Neural cell (in vitro differentiated cells): Measurements from ENCODE around the gene SOCS4. TPM values are rescaled to one million over a fixed set of nuclear protein-coding genes. Genes with fewer than 3 reads are reported as not detected.

Experiments used
- H2AFZ ChIP-seq: fragments of 200-600, 300-800 bp; sonication (generic), shearing (Covaris generic); 2 replicates; pipeline ENCODE4 v1.6.0; 2014; ENCODE audit warnings: low read depth, mild to moderate bottlenecking, antibody characterized with exemption, low read length, moderate library complexity
- H3F3A ChIP-seq: fragments of 200-600 bp; shearing (Covaris generic); 2 replicates; pipeline ENCODE4 v1.6.1; 2016; ENCODE audit warnings: mild to moderate bottlenecking, moderate library complexity, mixed read lengths, antibody characterized with exemption, low read length; ENCODE audit not compliant: insufficient read depth, poor library complexity, severe bottlenecking
- H3K27ac ChIP-seq: fragments of 200-600, 300-800 bp; sonication (generic), shearing (Covaris generic); 2 replicates; pipeline ENCODE4 v1.5.1; 2014; ENCODE audit warnings: mild to moderate bottlenecking, low read length, moderate library complexity
- H3K27me3 ChIP-seq: fragments of 300-800, 200-600 bp; sonication (generic), shearing (Covaris generic); 2 replicates; pipeline ENCODE4 v1.6.0; 2014; ENCODE audit warnings: mild to moderate bottlenecking, low read depth, low read length, moderate library complexity; ENCODE audit not compliant: insufficient read depth
- H3K36me3 ChIP-seq: fragments of 300-800, 200-600 bp; sonication (generic), shearing (Covaris generic); 2 replicates; pipeline ENCODE4 v1.5.1; 2014; ENCODE audit warnings: mild to moderate bottlenecking, antibody characterized with exemption, low read length, moderate library complexity; ENCODE audit not compliant: insufficient read depth
- H3K4me2 ChIP-seq: fragments of 300-800, 200-600 bp; sonication (generic), shearing (Covaris generic); 2 replicates; pipeline ENCODE4 v1.6.0; 2014; ENCODE audit warnings: mild to moderate bottlenecking, low read length
- H3K4me3 ChIP-seq: fragments of 300-800, 200-600 bp; sonication (generic), shearing (Covaris generic); 2 replicates; pipeline ENCODE4 v1.5.1; 2014; ENCODE audit warnings: mild to moderate bottlenecking, low read length, moderate library complexity
- H3K79me2 ChIP-seq: fragments of 200-600 bp; shearing (Covaris generic); replicated peaks from 2 replicates; pipeline ENCODE4 v1.6.0; 2014; ENCODE audit warnings: mild to moderate bottlenecking, low read length, moderate library complexity; ENCODE audit not compliant: insufficient read depth
- H3K9ac ChIP-seq: fragments of 300-800, 200-600 bp; sonication (generic), shearing (Covaris generic); 2 replicates; pipeline ENCODE4 v1.6.1; 2016; ENCODE audit warnings: mild to moderate bottlenecking, low read length, mixed read lengths
- H3K9me2 ChIP-seq: fragments of 200-600 bp; shearing (Covaris generic); 2 replicates; pipeline ENCODE4 v1.6.1; 2016; ENCODE audit warnings: mild to moderate bottlenecking, low read length, mixed read lengths; ENCODE audit not compliant: insufficient read depth
- H3K9me3 ChIP-seq: fragments of 200-600, 300-800 bp; sonication (generic), shearing (Covaris generic); 2 replicates; pipeline ENCODE4 v1.6.1; 2016; ENCODE audit warnings: mild to moderate bottlenecking, mixed run types, low read length, moderate library complexity, mixed read lengths
- H4K20me1 ChIP-seq: fragments of 200-600 bp; shearing (Covaris generic); 2 replicates; pipeline ENCODE4 v1.6.1; 2016; ENCODE audit warnings: mild to moderate bottlenecking, mixed run types; ENCODE audit not compliant: insufficient read depth
- CTCF ChIP-seq: fragments of 450-650 bp; IDR thresholded peaks from 2 replicates; pipeline ENCODE4 v1.5.1; 2014; ENCODE audit warnings: antibody characterized with exemption, mild to moderate bottlenecking, moderate library complexity; ENCODE audit not compliant: poor library complexity, severe bottlenecking
- EP300 ChIP-seq: fragments of 450-650 bp; conservative IDR thresholded peaks from 2 replicates; pipeline ENCODE4 v1.6.1; 2014; ENCODE audit warnings: antibody characterized with exemption, mild to moderate bottlenecking, moderate library complexity; ENCODE audit not compliant: poor library complexity, severe bottlenecking
- EZH2 ChIP-seq: fragments of 200-600, 300-800 bp; shearing (Covaris generic), sonication (generic); IDR thresholded peaks from 2 replicates; pipeline ENCODE4 v1.6.1; 2014; ENCODE audit warnings: antibody characterized with exemption, low read length, borderline replicate concordance, mild to moderate bottlenecking; ENCODE audit not compliant: insufficient read depth, poor library complexity, severe bottlenecking
- MXI1 ChIP-seq: fragments of 450-650 bp; conservative IDR thresholded peaks from 2 replicates; pipeline ENCODE4 v1.6.1; 2014; ENCODE audit warnings: antibody characterized with exemption, mild to moderate bottlenecking; ENCODE audit not compliant: poor library complexity, severe bottlenecking
- POLR2AphosphoS5 ChIP-seq: IDR thresholded peaks from 2 replicates; pipeline ENCODE4 v1.6.1; 2012
- RAD21 ChIP-seq: fragments of 450-650 bp; conservative IDR thresholded peaks from 2 replicates; pipeline ENCODE4 v1.6.1; 2014; ENCODE audit warnings: antibody characterized with exemption, mild to moderate bottlenecking, moderate library complexity
- REST ChIP-seq: IDR thresholded peaks from 2 replicates; pipeline ENCODE4 v1.6.1; 2012; ENCODE audit warnings: borderline replicate concordance
- SMC3 ChIP-seq: fragments of 450-650 bp; conservative IDR thresholded peaks from 2 replicates; pipeline ENCODE4 v1.6.1; 2014; ENCODE audit warnings: antibody characterized with exemption, mild to moderate bottlenecking, moderate library complexity; ENCODE audit not compliant: poor library complexity
- TAF1 ChIP-seq: IDR thresholded peaks from 2 replicates; pipeline ENCODE4 v1.6.1; 2012; ENCODE audit warnings: low read depth
- polyA plus RNA-seq: library from polyadenylated mRNA; depleted of rRNA; stranded (reverse); fragments of >200 nt; gene quantifications from 2 replicates; pipeline ENCODE4 v1.2.3, GENCODE V29; 2014

SOCS4 gene
- polyA plus RNA-seq, 1 donor from 2014 or later = 27.3 TPM

- Histone ChIP-seq H3K79me2 (no peaks in the 10 kb centered on the region), H3K9me3 (no peaks in the 10 kb centered on the region), H3K4me3 (no peak overlapping the region), H3K36me3 (no peaks in the 10 kb centered on the region), H3K27me3 (no peaks in the 10 kb centered on the region), H2AFZ (no peak overlapping the region), H3F3A (no peaks in the 10 kb centered on the region), H3K9me2 (no peaks in the 10 kb centered on the region), H3K4me2 (no peak overlapping the region), H3K27ac (no peak overlapping the region), H3K9ac (no peak overlapping the region), H4K20me1 (no peaks in the 10 kb centered on the region)
- TF ChIP-seq EP300 (no peak), RAD21 (no peak), REST (no peak)
Observed at GRCh38 chr14:55084401-55085059, 57.5 kb downstream of the SOCS4 start.

- no peaks in the 10 kb centered on the region for H3K36me3 ChIP-seq
- H3K27me3 ChIP-seq = no peaks in the 10 kb centered on the region
- H3K9me2 ChIP-seq = no peaks in the 10 kb centered on the region
- H2AFZ ChIP-seq = no peak overlapping the region
- no peaks in the 10 kb centered on the region for H3K79me2 ChIP-seq
- H4K20me1 ChIP-seq = no peaks in the 10 kb centered on the region
- no peak overlapping the region for H3K9ac ChIP-seq
- H3F3A ChIP-seq = no peaks in the 10 kb centered on the region
- no peak overlapping the region for H3K27ac ChIP-seq
- no peaks in the 10 kb centered on the region for H3K9me3 ChIP-seq
- no peak for TF ChIP-seq EZH2
- TF ChIP-seq EP300 = no peak
- H3K4me2 ChIP-seq = no peak overlapping the region
- H3K4me3 ChIP-seq = no peak overlapping the region
Observed at GRCh38 chr14:55085060-55085660, 58.1 kb downstream of the SOCS4 start.

- H3K36me3 ChIP-seq = no peaks in the 10 kb centered on the region
- H3K27me3 ChIP-seq = no peaks in the 10 kb centered on the region
- no peak overlapping the region for H3K4me3 ChIP-seq
- H4K20me1 ChIP-seq = no peaks in the 10 kb centered on the region
- no peaks in the 10 kb centered on the region for H3F3A ChIP-seq
- no peak overlapping the region for H3K4me2 ChIP-seq
- H3K9ac ChIP-seq = no peak overlapping the region
- TF ChIP-seq REST = no peak
- TF ChIP-seq RAD21 = no peak
- TF ChIP-seq EZH2 = no peak
- TF ChIP-seq TAF1 = no peak
- TF ChIP-seq EP300 = no peak
- no peak for TF ChIP-seq SMC3
- TF ChIP-seq CTCF = no peak
- TF ChIP-seq MXI1 = no peak
- no peak for TF ChIP-seq POLR2AphosphoS5
- H2AFZ ChIP-seq = no peak overlapping the region
- H3K9me2 ChIP-seq = no peaks in the 10 kb centered on the region
- no peaks in the 10 kb centered on the region for H3K9me3 ChIP-seq
- H3K79me2 ChIP-seq = no peaks in the 10 kb centered on the region
- H3K27ac ChIP-seq = no peak overlapping the region
Observed at GRCh38 chr14:55086938-55087337, 59.9 kb downstream of the SOCS4 start.
